CD14-positive monocyte (primary cell): ENCODE measurements around the gene MVB12B. TPM values are rescaled to one million over a fixed set of nuclear protein-coding genes. Genes with fewer than 3 reads are reported as not detected.

ENCODE experiments used
- DNase-seq, 3 donors: peaks; one replicate each; pipeline ENCODE4 v3.0.0-alpha.2; 2011 to 2022
- H2AFZ ChIP-seq: 2 replicates; pipeline ENCODE4 v1.6.0; 2012; ENCODE audit warnings: mild to moderate bottlenecking, low read depth, low read length, inconsistent platforms; ENCODE audit not compliant: insufficient read depth, poor library complexity, severe bottlenecking
- H3K27ac ChIP-seq, 2 donors: 1 replicate in 1 of 2; 2 replicates in 1 of 2; pipeline ENCODE4 v1.5.1; 2012 to 2013; ENCODE audit warnings: low read length in 2 of 2, control low read depth in 1 of 2, inconsistent platforms in 1 of 2, low read depth in 1 of 2, mild to moderate bottlenecking in 1 of 2
- H3K27me3 ChIP-seq, 2 donors: one replicate each; pipeline versions ENCODE4 v1.6.0 to v1.6.1; 2011 to 2013; ENCODE audit warnings: low read length in 2 of 2; ENCODE audit not compliant: control insufficient read depth in 2 of 2, insufficient read depth in 2 of 2
- H3K36me3 ChIP-seq, 2 donors: replicated peaks in 1 of 2; 1 replicate in 1 of 2; 2 replicates in 1 of 2; pipeline versions ENCODE4 v1.5.1 to v1.6.1; 2012 to 2013; ENCODE audit warnings: low read length in 2 of 2, control low read depth in 1 of 2, inconsistent platforms in 1 of 2, mild to moderate bottlenecking in 1 of 2; ENCODE audit not compliant: insufficient read depth in 2 of 2, control insufficient read depth in 1 of 2
- H3K4me1 ChIP-seq, 2 donors: 1 replicate in 1 of 2; 2 replicates in 1 of 2; pipeline versions ENCODE4 v1.5.1 to v1.6.1; 2012 to 2013; ENCODE audit warnings: low read length in 2 of 2, control low read depth in 1 of 2, inconsistent platforms in 1 of 2, mild to moderate bottlenecking in 1 of 2, moderate library complexity in 1 of 2; ENCODE audit not compliant: insufficient read depth in 2 of 2, control insufficient read depth in 1 of 2
- H3K4me2 ChIP-seq: replicated peaks from 2 replicates; pipeline ENCODE3; 2012; ENCODE audit warnings: low read length, moderate library complexity, mild to moderate bottlenecking; ENCODE audit not compliant: poor library complexity, severe bottlenecking; ENCODE audit errors: extremely low read depth
- H3K4me3 ChIP-seq, 3 experiments: fragments of 200-600 bp in 1 of 3; sonication (generic) in 1 of 3; replicated peaks in 1 of 3; 1 replicate in 2 of 3; 2 replicates in 1 of 3; pipeline ENCODE4 v1.5.1; 2011 to 2013; ENCODE audit warnings: low read length in 3 of 3, mild to moderate bottlenecking in 3 of 3, control low read depth in 2 of 3, low read depth in 2 of 3, inconsistent platforms in 1 of 3, moderate library complexity in 1 of 3
- H3K79me2 ChIP-seq: 2 replicates; pipeline ENCODE4 v1.6.0; 2012; ENCODE audit warnings: mild to moderate bottlenecking, control low read depth, inconsistent platforms, low read length, moderate library complexity; ENCODE audit not compliant: insufficient read depth
- H3K9ac ChIP-seq: 2 replicates; pipeline ENCODE4 v1.6.0; 2017; ENCODE audit warnings: low read length, mild to moderate bottlenecking; ENCODE audit not compliant: insufficient read depth, poor library complexity, severe bottlenecking
- H3K9me3 ChIP-seq, 2 donors: replicated peaks in 1 of 2; 1 replicate in 1 of 2; 2 replicates in 1 of 2; pipeline versions ENCODE4 v1.5.1 to v1.6.1; 2012 to 2013; ENCODE audit warnings: low read length in 2 of 2, control low read depth in 1 of 2; ENCODE audit not compliant: control insufficient read depth in 1 of 2, insufficient read depth in 1 of 2
- H4K20me1 ChIP-seq: 2 replicates; pipeline ENCODE4 v1.6.0; 2012; ENCODE audit warnings: mild to moderate bottlenecking, low read length, control low read depth, moderate library complexity; ENCODE audit not compliant: insufficient read depth
- H3K27ac Mint-ChIP-seq, 7 donors: one replicate each; pipeline ENCODE4 v1.8.0; 2020; ENCODE audit warnings: mild to moderate bottlenecking in 7 of 7, mixed read lengths in 7 of 7, moderate library complexity in 6 of 7, inconsistent platforms in 2 of 7
- H3K27me3 Mint-ChIP-seq, 3 donors: one replicate each; pipeline ENCODE4 v1.8.0; 2021 to 2022; ENCODE audit warnings: low read depth in 3 of 3, mild to moderate bottlenecking in 3 of 3, mixed read lengths in 3 of 3, moderate library complexity in 3 of 3, inconsistent platforms in 1 of 3
- H3K36me3 Mint-ChIP-seq, 2 donors: one replicate each; pipeline ENCODE4 v1.8.0; 2020; ENCODE audit warnings: mixed read lengths in 2 of 2, inconsistent platforms in 1 of 2, mild to moderate bottlenecking in 1 of 2
- H3K4me1 Mint-ChIP-seq: one replicate; pipeline ENCODE4 v1.8.0; 2020; ENCODE audit warnings: mild to moderate bottlenecking, mixed read lengths
- H3K4me3 Mint-ChIP-seq, 2 donors: one replicate each; pipeline ENCODE4 v1.8.0; 2020; ENCODE audit warnings: mild to moderate bottlenecking in 2 of 2, mixed read lengths in 2 of 2, moderate library complexity in 1 of 2
- H3K9me3 Mint-ChIP-seq, 7 donors: one replicate each; pipeline ENCODE4 v1.8.0; 2020 to 2022; ENCODE audit warnings: mixed read lengths in 7 of 7, mild to moderate bottlenecking in 6 of 7, moderate library complexity in 6 of 7, inconsistent platforms in 2 of 7
- CTCF ChIP-seq: fragments of 200-600 bp; IDR thresholded peaks from one replicate; pipeline ENCODE4 v1.8.0; 2022; ENCODE audit warnings: antibody characterized with exemption, mild to moderate bottlenecking
- WGBS: methylation state at CpG from one replicate; pipeline ENCODE4 v1.1.5; 2013; ENCODE audit warnings: missing lambda C conversion rate; ENCODE audit not compliant: insufficient coverage; 5-methylcytosine and 5-hydroxymethylcytosine counted together
- intact Hi-C, 2 donors: fragments of 100-400 bp; cut with micrococcal nuclease; formaldehyde crosslinking; loops; one replicate each; pipeline versions ENCODE4 v1.15.0 to v1.15.1; 2023
- polyA plus RNA-seq, 3 donors: library from polyadenylated mRNA; depleted of rRNA in 1 of 3; unstranded in 2 of 3; stranded (reverse) in 1 of 3; fragments of 300-500 nt in 2 of 3; fragments of >200 nt in 1 of 3; fragmentation: Illumina TruSeq in 2 of 3; gene quantifications; 1 replicate in 2 of 3; 2 replicates in 1 of 3; pipeline ENCODE4 v1.2.3, GENCODE V29; 2012 to 2021

MVB12B gene
- polyA plus RNA-seq, 3 donors = 2.8 to 8.1 (median 3.5) TPM

GRCh38 chr9:126488881-126489404, 162.3 kb downstream of the MVB12B start:
- no peaks in the 10 kb centered on the region for H3K27me3 Mint-ChIP-seq
- H3K27ac ChIP-seq = no peak overlapping the region

GRCh38 chr9:126489581-126490213, 163.1 kb downstream of the MVB12B start:
- peaks cover 12 to 29% of the 10 kb centered on the region in 2 donors for H3K36me3 Mint-ChIP-seq
- no peaks in the 10 kb centered on the region for H4K20me1 ChIP-seq
- 60% methylated on average over 18 of the region's 20 CpGs for WGBS
- H3K36me3 ChIP-seq = peaks cover 0 to 7% of the 10 kb centered on the region in 2 donors
- DNase-seq = peak in 1 of 3 donors; percentile 61
- H3K9me3 ChIP-seq = no peaks in the 10 kb centered on the region
- H3K27ac ChIP-seq = no peak overlapping the region
- peak overlapping the region; percentile 70 for H2AFZ ChIP-seq
- H3K4me3 Mint-ChIP-seq = peak overlapping the region in 1 of 2 donors; percentile 83
- H3K27me3 Mint-ChIP-seq = no peaks in the 10 kb centered on the region
- intact Hi-C loops = loop anchor here (5.0 to 10.0 kb wide), 5 partner anchors 92 to 1085 kb away; no protein-coding TSS in a partner anchor
- H3K4me3 ChIP-seq = peak overlapping the region in 1 of 3 experiments; percentile 64
- H3K9ac ChIP-seq = no peak overlapping the region
- peak overlapping the region; percentile 63 for H3K4me2 ChIP-seq
- H3K9me3 Mint-ChIP-seq = no peaks in the 10 kb centered on the region
- no peaks in the 10 kb centered on the region for H3K27me3 ChIP-seq
- peaks cover 33% of the 10 kb centered on the region in 2 donors for H3K4me1 ChIP-seq
- peaks cover 42% of the 10 kb centered on the region for H3K4me1 Mint-ChIP-seq
- no peak overlapping the region for H3K27ac Mint-ChIP-seq
- no peaks in the 10 kb centered on the region for H3K79me2 ChIP-seq
- TF ChIP-seq CTCF = no peak

More at GRCh38 chr9:126488881-126489404, 162.3 kb downstream of the MVB12B start:
- Mint-ChIP-seq H3K36me3 (peaks cover 11 to 26% of the 10 kb centered on the region in 2 donors), H3K27ac (no peak overlapping the region), H3K4me1 (peaks cover 45% of the 10 kb centered on the region), H3K4me3 (peak overlapping the region in 1 of 2 donors; percentile 31), H3K9me3 (no peaks in the 10 kb centered on the region)
- H3K4me2 ChIP-seq = no peak overlapping the region
- 89% methylated on average over 7 of the region's 8 CpGs for WGBS
- no peak for TF ChIP-seq CTCF
- H2AFZ ChIP-seq = no peak overlapping the region
- intact Hi-C loops = loop anchor here in 1 of 2 donors (5.0 kb wide), 1 partner anchor 187 kb away; no protein-coding TSS in a partner anchor
- no peaks in the 10 kb centered on the region for H4K20me1 ChIP-seq
- no peak overlapping the region for H3K4me3 ChIP-seq
- H3K27me3 ChIP-seq = no peaks in the 10 kb centered on the region
- no peaks in the 10 kb centered on the region for H3K79me2 ChIP-seq
- H3K36me3 ChIP-seq = peaks cover 0 to 5% of the 10 kb centered on the region in 2 donors
- no peak for DNase-seq
- H3K9ac ChIP-seq = no peak overlapping the region
- no peaks in the 10 kb centered on the region for H3K9me3 ChIP-seq
- H3K4me1 ChIP-seq = peaks cover 33% of the 10 kb centered on the region in 2 donors
